Tibial artery (tissue), 4 donors: ENCODE data around the gene CYP19A1.
A peak's percentile ranks its signal among the peaks of the same experiment; 100 is the strongest.

Source experiments
- DNase-seq, 2 donors: peaks; one replicate each; pipeline ENCODE4 v3.0.0-alpha.2; 2019
- H3K27ac ChIP-seq, 2 donors: fragments of 200-600 bp; sonication (generic) in 1 of 2; 1 replicate in 1 of 2; 2 replicates in 1 of 2; pipeline ENCODE4 v1.5.1; 2018 to 2019; ENCODE audit warnings: mild to moderate bottlenecking in 1 of 2
- H3K27me3 ChIP-seq, 2 donors: fragments of 200-600 bp; sonication (generic) in 1 of 2; one replicate each; pipeline versions ENCODE4 v1.5.1 to v1.6.0; 2016 to 2019
- H3K36me3 ChIP-seq, 3 donors: fragments of 200-600 bp; sonication (generic) in 2 of 3; one replicate each; pipeline ENCODE4 v1.5.1; 2016 to 2019; ENCODE audit warnings: mild to moderate bottlenecking in 2 of 3
- H3K4me1 ChIP-seq, 4 donors: fragments of 200-600 bp; sonication (generic) in 2 of 4; 1 replicate in 3 of 4; 2 replicates in 1 of 4; pipeline ENCODE4 v1.5.1; 2016 to 2019
- H3K4me3 ChIP-seq, 2 donors: fragments of 200-600 bp; sonication (generic) in 1 of 2; 1 replicate in 1 of 2; 2 replicates in 1 of 2; pipeline ENCODE4 v1.5.1; 2018 to 2019; ENCODE audit warnings: mild to moderate bottlenecking in 2 of 2
- H3K9me3 ChIP-seq, 3 donors: fragments of 200-600 bp; sonication (generic) in 1 of 3; one replicate each; pipeline ENCODE4 v1.5.1; 2016 to 2019
- intact Hi-C: fragments of 100-400 bp; cut with DNase I; formaldehyde crosslinking; loops from one replicate; pipeline ENCODE4 v1.15.0; 2023; ENCODE audit warnings: low total_unique reads
- TF ChIP-seq, protein P1 (sequence below), 2 experiments: fragments of 200-600 bp in 1 of 2; fragments of 450-650 bp in 1 of 2; IDR thresholded peaks; one replicate each; pipeline ENCODE4 v1.5.1; 2017 to 2019; ENCODE audit warnings: antibody characterized with exemption in 2 of 2, mild to moderate bottlenecking in 1 of 2, moderate library complexity in 1 of 2

The CYP19A1 gene

DNA sequence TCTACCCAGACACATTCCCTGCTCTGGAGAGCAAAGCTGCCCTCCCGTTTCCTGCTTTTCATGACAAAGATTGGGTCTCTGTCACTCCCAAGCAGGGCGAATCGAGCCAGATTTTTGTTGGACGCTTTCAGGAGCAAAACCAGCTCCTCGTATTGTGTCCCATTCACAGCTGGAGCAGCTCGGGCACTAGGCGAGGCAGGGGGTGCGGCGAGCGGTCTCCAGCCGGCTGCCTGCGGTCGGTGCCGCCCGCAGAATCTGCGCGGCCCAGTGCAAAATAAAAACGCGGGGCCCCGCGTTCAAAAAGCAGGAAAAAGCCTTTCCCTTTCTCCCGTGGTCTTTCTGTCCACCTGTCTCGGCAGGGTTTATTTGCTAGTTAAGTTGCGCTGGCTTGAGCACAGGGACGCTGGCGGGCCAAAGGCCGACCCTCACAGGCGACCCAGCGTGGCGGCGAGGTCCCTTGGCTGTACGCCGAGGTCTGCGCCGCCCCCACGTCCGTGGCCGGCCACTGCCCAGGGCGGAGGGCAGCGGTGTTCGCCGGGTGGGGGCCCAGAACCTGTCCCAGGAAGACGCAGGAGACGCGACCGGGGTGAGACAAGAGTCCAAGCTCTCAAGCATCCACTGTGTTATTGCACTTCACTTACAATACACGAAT is 71.2 kb downstream of the CYP19A1 start:
- intact Hi-C loops: no loop called here
- H3K27ac ChIP-seq: peak overlapping the region; percentile 62 to 68
- DNase-seq: no peak
- H3K4me1 ChIP-seq: peaks cover 0 to 21% (median 13%) of the 10 kb centered on the region in 4 donors
- no peaks in the 10 kb centered on the region for H3K36me3 ChIP-seq
- H3K9me3 ChIP-seq: no peaks in the 10 kb centered on the region
- H3K27me3 ChIP-seq: no peaks in the 10 kb centered on the region
- peak overlapping the region; percentile 59 to 67 for H3K4me3 ChIP-seq
- TF ChIP-seq, protein P1, sequence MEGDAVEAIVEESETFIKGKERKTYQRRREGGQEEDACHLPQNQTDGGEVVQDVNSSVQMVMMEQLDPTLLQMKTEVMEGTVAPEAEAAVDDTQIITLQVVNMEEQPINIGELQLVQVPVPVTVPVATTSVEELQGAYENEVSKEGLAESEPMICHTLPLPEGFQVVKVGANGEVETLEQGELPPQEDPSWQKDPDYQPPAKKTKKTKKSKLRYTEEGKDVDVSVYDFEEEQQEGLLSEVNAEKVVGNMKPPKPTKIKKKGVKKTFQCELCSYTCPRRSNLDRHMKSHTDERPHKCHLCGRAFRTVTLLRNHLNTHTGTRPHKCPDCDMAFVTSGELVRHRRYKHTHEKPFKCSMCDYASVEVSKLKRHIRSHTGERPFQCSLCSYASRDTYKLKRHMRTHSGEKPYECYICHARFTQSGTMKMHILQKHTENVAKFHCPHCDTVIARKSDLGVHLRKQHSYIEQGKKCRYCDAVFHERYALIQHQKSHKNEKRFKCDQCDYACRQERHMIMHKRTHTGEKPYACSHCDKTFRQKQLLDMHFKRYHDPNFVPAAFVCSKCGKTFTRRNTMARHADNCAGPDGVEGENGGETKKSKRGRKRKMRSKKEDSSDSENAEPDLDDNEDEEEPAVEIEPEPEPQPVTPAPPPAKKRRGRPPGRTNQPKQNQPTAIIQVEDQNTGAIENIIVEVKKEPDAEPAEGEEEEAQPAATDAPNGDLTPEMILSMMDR (IDR thresholded peaks at IDR 0.05): no peak

DNA sequence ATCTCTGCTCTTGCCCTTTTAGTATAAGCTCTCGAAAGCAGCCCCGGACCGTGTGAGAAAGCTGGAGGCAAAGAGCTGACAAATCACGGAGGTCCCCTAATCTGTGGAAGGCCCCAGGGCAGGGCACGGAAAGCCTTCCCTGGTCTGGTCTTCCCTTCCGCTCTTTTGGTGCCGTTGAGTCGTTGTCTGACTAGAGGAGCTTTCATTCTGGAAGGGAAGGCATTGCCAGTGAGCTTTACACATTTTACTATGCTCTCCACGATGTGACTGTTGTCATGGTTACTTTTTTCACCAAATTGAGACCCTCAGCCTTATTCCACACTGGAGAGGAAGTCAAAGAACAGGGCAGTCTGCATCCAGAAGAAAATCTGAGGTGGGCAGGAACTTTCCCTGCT is 71.7 kb downstream of the CYP19A1 start:
- intact Hi-C loops: no loop called here
- Histone ChIP-seq H3K9me3 (no peaks in the 10 kb centered on the region), H3K36me3 (no peaks in the 10 kb centered on the region), H3K27me3 (no peaks in the 10 kb centered on the region), H3K4me3 (peak overlapping the region; percentile 59 to 67), H3K27ac (peak overlapping the region; percentile 62 to 68), H3K4me1 (peaks cover 0 to 21% (median 13%) of the 10 kb centered on the region in 4 donors)
- TF ChIP-seq, protein P1 (IDR thresholded peaks at IDR 0.05): no peak
- DNase-seq: no peak

DNA sequence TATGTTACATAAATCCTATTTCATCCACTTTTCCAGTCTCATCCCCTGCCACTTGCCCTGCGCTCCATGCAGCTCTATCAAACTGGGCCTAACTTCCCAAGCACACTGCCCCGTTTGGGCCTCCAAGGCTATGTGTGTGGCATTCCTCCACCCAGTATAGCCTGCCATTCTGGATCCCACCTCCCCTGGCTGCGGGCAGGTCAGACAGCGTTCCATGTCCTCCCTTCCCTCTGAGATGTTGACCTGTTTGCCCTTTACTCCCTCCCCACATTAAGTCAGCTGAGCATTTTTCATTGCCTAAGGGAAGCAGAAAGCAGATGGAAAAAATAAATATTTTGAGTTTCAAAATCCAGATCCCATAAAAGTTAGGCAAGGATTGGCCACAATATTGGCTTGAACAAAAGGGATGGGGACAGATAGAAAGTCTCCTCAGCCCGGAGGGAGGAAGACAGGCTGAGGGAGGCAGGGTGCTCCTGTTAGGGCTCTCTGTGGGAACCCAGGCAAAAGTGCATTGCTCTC is 73.3 kb downstream of the CYP19A1 start:
- Histone ChIP-seq H3K27ac (no peak overlapping the region), H3K36me3 (no peaks in the 10 kb centered on the region), H3K27me3 (no peaks in the 10 kb centered on the region), H3K4me3 (no peak overlapping the region), H3K9me3 (no peaks in the 10 kb centered on the region), H3K4me1 (peaks cover 0 to 21% (median 13%) of the 10 kb centered on the region in 4 donors)
- DNase-seq: no peak
- intact Hi-C loops: no loop called here
- TF ChIP-seq, protein P1 (IDR thresholded peaks at IDR 0.05): no peak

DNA sequence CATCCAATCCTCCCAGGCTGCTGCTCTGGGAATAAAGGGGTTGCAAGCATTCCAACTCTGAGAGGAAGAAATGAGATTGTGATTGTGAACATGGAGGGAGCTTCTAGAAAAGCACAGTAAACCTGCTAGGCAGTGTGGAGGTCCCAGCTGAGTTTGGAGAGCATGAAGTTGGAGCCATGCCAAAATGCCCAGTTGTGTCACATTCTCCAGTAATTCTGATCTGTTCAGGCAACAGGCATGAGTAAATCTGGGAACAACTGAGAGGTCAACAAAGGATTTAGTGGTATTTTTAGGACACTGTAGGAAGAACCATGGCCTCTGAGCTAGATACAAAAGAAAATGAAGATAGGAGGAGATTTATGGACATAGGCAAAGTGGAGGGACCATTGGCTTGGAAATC is 74.7 kb downstream of the CYP19A1 start:
- H3K4me1 ChIP-seq: peaks cover 0 to 21% (median 13%) of the 10 kb centered on the region in 4 donors
- no peak overlapping the region for H3K4me3 ChIP-seq
- no peak for DNase-seq
- intact Hi-C loops: no loop called here
- peaks cover 0 to 3% of the 10 kb centered on the region in 2 donors for H3K27me3 ChIP-seq
- no peak overlapping the region for H3K27ac ChIP-seq
- H3K9me3 ChIP-seq: no peaks in the 10 kb centered on the region
- H3K36me3 ChIP-seq: no peaks in the 10 kb centered on the region
- TF ChIP-seq, protein P1 (IDR thresholded peaks at IDR 0.05): no peak

DNA sequence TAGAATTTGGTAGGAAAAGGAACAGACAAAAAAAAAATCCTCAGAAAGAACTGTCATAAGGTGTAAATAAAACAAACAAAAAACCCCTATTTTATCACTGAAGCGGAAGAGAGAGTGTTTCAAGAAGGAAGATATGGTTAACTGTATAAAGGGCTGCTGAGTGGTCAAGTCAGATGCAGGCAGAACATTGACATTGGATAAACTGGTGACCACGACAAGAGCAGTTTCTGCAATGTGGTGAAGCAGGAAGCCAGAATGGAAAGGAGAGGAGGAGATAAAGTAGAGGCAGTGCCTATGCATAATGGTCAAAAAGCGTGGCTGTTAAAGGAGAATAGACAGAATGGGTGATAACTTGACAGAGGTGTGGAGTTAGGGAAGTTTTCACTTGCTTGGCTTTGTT is 75.3 kb downstream of the CYP19A1 start:
- Histone ChIP-seq H3K4me3 (no peak overlapping the region), H3K4me1 (peaks cover 0 to 21% (median 13%) of the 10 kb centered on the region in 4 donors), H3K27ac (no peak overlapping the region), H3K9me3 (no peaks in the 10 kb centered on the region), H3K27me3 (peaks cover 0 to 3% of the 10 kb centered on the region in 2 donors), H3K36me3 (no peaks in the 10 kb centered on the region)
- TF ChIP-seq, protein P1 (IDR thresholded peaks at IDR 0.05): no peak
- intact Hi-C loops: no loop called here
- no peak for DNase-seq
